ENCODE results near the gene ZBTB7A.

Gene ZBTB7A

GRCh38 chr19:4090356-4091220, 23.9 kb upstream of the ZBTB7A start:
- H3K4me1 ChIP-seq (ENCODE audit: control insufficient read depth, low read depth, low read length) = no peaks in the 10 kb centered on the region
- no peaks in the 10 kb centered on the region for H3K27me3 ChIP-seq (ENCODE audit: control insufficient read depth, insufficient read depth, low read length)
- no peak overlapping the region for H3K27ac ChIP-seq (ENCODE audit: low read length)
- H3K9me3 ChIP-seq (ENCODE audit: control insufficient read depth, low read depth, low read length) = no peaks in the 10 kb centered on the region
- H3K4me3 ChIP-seq (ENCODE audit: low read length) = no peak overlapping the region
- H3K9ac ChIP-seq (ENCODE audit: low read length) = no peak overlapping the region
- peaks cover 26% of the 10 kb centered on the region for H3K36me3 ChIP-seq (ENCODE audit: control insufficient read depth, low read depth, low read length)

GRCh38 chr19:4089946-4090345, 23.2 kb upstream of the ZBTB7A start:
- Histone ChIP-seq H3K4me3 (ENCODE audit: low read length) (no peak overlapping the region), H3K27me3 (ENCODE audit: control insufficient read depth, insufficient read depth, low read length) (no peaks in the 10 kb centered on the region), H3K9me3 (ENCODE audit: control insufficient read depth, low read depth, low read length) (no peaks in the 10 kb centered on the region), H3K36me3 (ENCODE audit: control insufficient read depth, low read depth, low read length) (peaks cover 26% of the 10 kb centered on the region), H3K9ac (ENCODE audit: low read length) (no peak overlapping the region), H3K4me1 (ENCODE audit: control insufficient read depth, low read depth, low read length) (no peaks in the 10 kb centered on the region), H3K27ac (ENCODE audit: low read length) (no peak overlapping the region)

- H3K4me1 ChIP-seq (ENCODE audit: control insufficient read depth, low read depth, low read length) = no peaks in the 10 kb centered on the region
- no peak overlapping the region for H3K4me3 ChIP-seq (ENCODE audit: low read length)
- H3K36me3 ChIP-seq (ENCODE audit: control insufficient read depth, low read depth, low read length) = peaks cover 26% of the 10 kb centered on the region
- no peaks in the 10 kb centered on the region for H3K27me3 ChIP-seq (ENCODE audit: control insufficient read depth, insufficient read depth, low read length)
- no peak overlapping the region for H3K9ac ChIP-seq (ENCODE audit: low read length)
- no peak overlapping the region for H3K27ac ChIP-seq (ENCODE audit: low read length)
- no peaks in the 10 kb centered on the region for H3K9me3 ChIP-seq (ENCODE audit: control insufficient read depth, low read depth, low read length)
These were observed 22.8 kb upstream of the ZBTB7A start for GRCh38 chr19:4089400-4089908.

- Histone ChIP-seq H3K9me3 (ENCODE audit: control insufficient read depth, low read depth, low read length) (no peaks in the 10 kb centered on the region), H3K4me3 (ENCODE audit: low read length) (no peak overlapping the region), H3K9ac (ENCODE audit: low read length) (no peak overlapping the region), H3K27ac (ENCODE audit: low read length) (no peak overlapping the region), H3K4me1 (ENCODE audit: control insufficient read depth, low read depth, low read length) (no peaks in the 10 kb centered on the region), H3K27me3 (ENCODE audit: control insufficient read depth, insufficient read depth, low read length) (no peaks in the 10 kb centered on the region), H3K36me3 (ENCODE audit: control insufficient read depth, low read depth, low read length) (peaks cover 26% of the 10 kb centered on the region)
These were observed 22.3 kb upstream of the ZBTB7A start for GRCh38 chr19:4088975-4089374.

GRCh38 chr19:4087787-4088679, 21.3 kb upstream of the ZBTB7A start:
- no peaks in the 10 kb centered on the region for H3K4me1 ChIP-seq (ENCODE audit: control insufficient read depth, low read depth, low read length)

GRCh38 chr19:4086411-4086867, 19.7 kb upstream of the ZBTB7A start:
- Histone ChIP-seq H3K9ac (ENCODE audit: low read length) (no peak overlapping the region), H3K36me3 (ENCODE audit: control insufficient read depth, low read depth, low read length) (peaks cover 17% of the 10 kb centered on the region), H3K4me3 (ENCODE audit: low read length) (no peak overlapping the region), H3K9me3 (ENCODE audit: control insufficient read depth, low read depth, low read length) (no peaks in the 10 kb centered on the region), H3K4me1 (ENCODE audit: control insufficient read depth, low read depth, low read length) (no peaks in the 10 kb centered on the region), H3K27me3 (ENCODE audit: control insufficient read depth, insufficient read depth, low read length) (no peaks in the 10 kb centered on the region), H3K27ac (ENCODE audit: low read length) (no peak overlapping the region)

More at GRCh38 chr19:4087787-4088679, 21.3 kb upstream of the ZBTB7A start:
- peaks cover 21% of the 10 kb centered on the region for H3K36me3 ChIP-seq (ENCODE audit: control insufficient read depth, low read depth, low read length)
- H3K9ac ChIP-seq (ENCODE audit: low read length) = no peak overlapping the region
- H3K27ac ChIP-seq (ENCODE audit: low read length) = no peak overlapping the region
- H3K27me3 ChIP-seq (ENCODE audit: control insufficient read depth, insufficient read depth, low read length) = no peaks in the 10 kb centered on the region
- no peaks in the 10 kb centered on the region for H3K9me3 ChIP-seq (ENCODE audit: control insufficient read depth, low read depth, low read length)
- H3K4me3 ChIP-seq (ENCODE audit: low read length) = no peak overlapping the region

GRCh38 chr19:4084547-4084877, 17.8 kb upstream of the ZBTB7A start:
- Histone ChIP-seq H3K4me3 (ENCODE audit: low read length) (no peak overlapping the region), H3K27me3 (ENCODE audit: control insufficient read depth, insufficient read depth, low read length) (no peaks in the 10 kb centered on the region), H3K9me3 (ENCODE audit: control insufficient read depth, low read depth, low read length) (no peaks in the 10 kb centered on the region), H3K27ac (ENCODE audit: low read length) (no peak overlapping the region), H3K4me1 (ENCODE audit: control insufficient read depth, low read depth, low read length) (no peaks in the 10 kb centered on the region), H3K9ac (ENCODE audit: low read length) (no peak overlapping the region), H3K36me3 (ENCODE audit: control insufficient read depth, low read depth, low read length) (peaks cover 7% of the 10 kb centered on the region)

GRCh38 chr19:4083677-4084546, 17.2 kb upstream of the ZBTB7A start:
- no peak overlapping the region for H3K27ac ChIP-seq (ENCODE audit: low read length)
- H3K9me3 ChIP-seq (ENCODE audit: control insufficient read depth, low read depth, low read length) = no peaks in the 10 kb centered on the region
- no peak overlapping the region for H3K9ac ChIP-seq (ENCODE audit: low read length)
- H3K27me3 ChIP-seq (ENCODE audit: control insufficient read depth, insufficient read depth, low read length) = no peaks in the 10 kb centered on the region
- H3K36me3 ChIP-seq (ENCODE audit: control insufficient read depth, low read depth, low read length) = peaks cover 1% of the 10 kb centered on the region
- H3K4me1 ChIP-seq (ENCODE audit: control insufficient read depth, low read depth, low read length) = no peaks in the 10 kb centered on the region
- H3K4me3 ChIP-seq (ENCODE audit: low read length) = no peak overlapping the region

- Histone ChIP-seq H3K27ac (ENCODE audit: low read length) (no peak overlapping the region), H3K4me1 (ENCODE audit: control insufficient read depth, low read depth, low read length) (peaks cover 10% of the 10 kb centered on the region), H3K4me3 (ENCODE audit: low read length) (no peak overlapping the region), H3K9ac (ENCODE audit: low read length) (no peak overlapping the region), H3K9me3 (ENCODE audit: control insufficient read depth, low read depth, low read length) (no peaks in the 10 kb centered on the region), H3K27me3 (ENCODE audit: control insufficient read depth, insufficient read depth, low read length) (no peaks in the 10 kb centered on the region), H3K36me3 (ENCODE audit: control insufficient read depth, low read depth, low read length) (no peaks in the 10 kb centered on the region)
These were observed 15.5 kb upstream of the ZBTB7A start for GRCh38 chr19:4082172-4082571.

GRCh38 chr19:4081441-4082129, 14.9 kb upstream of the ZBTB7A start:
- H3K27ac ChIP-seq (ENCODE audit: low read length) = no peak overlapping the region
- H3K36me3 ChIP-seq (ENCODE audit: control insufficient read depth, low read depth, low read length) = no peaks in the 10 kb centered on the region
- H3K4me1 ChIP-seq (ENCODE audit: control insufficient read depth, low read depth, low read length) = peaks cover 14% of the 10 kb centered on the region

More at GRCh38 chr19:4081441-4082129, 14.9 kb upstream of the ZBTB7A start:
- no peak overlapping the region for H3K4me3 ChIP-seq (ENCODE audit: low read length)
- no peaks in the 10 kb centered on the region for H3K9me3 ChIP-seq (ENCODE audit: control insufficient read depth, low read depth, low read length)
- no peaks in the 10 kb centered on the region for H3K27me3 ChIP-seq (ENCODE audit: control insufficient read depth, insufficient read depth, low read length)
- no peak overlapping the region for H3K9ac ChIP-seq (ENCODE audit: low read length)
